Mucosa of descending colon (tissue), 3 donors: ENCODE data around the gene SPDYE3. TPM values are rescaled to one million over a fixed set of nuclear protein-coding genes. Genes with fewer than 3 reads are reported as not detected.
"Not testable (repeated sequence)": the region's sequence is repeated elsewhere in the genome, so short reads cannot be mapped to it uniquely, and the experiment has no call there.

Experiments used
- ATAC-seq: fragments of 200-7000 bp; cut with Tn5 transposase; one replicate; pipeline ENCODE4 v1.9.1; 2020; ENCODE audit warnings: mild to moderate bottlenecking, moderate library complexity
- DNase-seq, 3 donors: peaks; one replicate each; pipeline ENCODE4 v3.0.0-alpha.2; 2020
- H3K36me3 ChIP-seq: fragments of 200-600 bp; one replicate; pipeline ENCODE4 v1.8.0; 2021; ENCODE audit warnings: low read depth, mild to moderate bottlenecking
- H3K4me1 ChIP-seq: fragments of 200-600 bp; one replicate; pipeline ENCODE4 v1.8.0; 2021; ENCODE audit warnings: low read depth, mild to moderate bottlenecking
- H3K4me3 ChIP-seq: fragments of 200-600 bp; one replicate; pipeline ENCODE4 v1.8.0; 2021; ENCODE audit warnings: mild to moderate bottlenecking
- H3K9me3 ChIP-seq: fragments of 200-600 bp; one replicate; pipeline ENCODE4 v1.8.0; 2021; ENCODE audit warnings: mild to moderate bottlenecking
- intact Hi-C, 2 donors: fragments of 100-400 bp; cut with DNase I in 1 of 2; cut with micrococcal nuclease in 1 of 2; formaldehyde crosslinking; loops; one replicate each; pipeline versions ENCODE4 v1.11.0 to v1.11.1; 2022; cut with DNase I, micrococcal nuclease
- long read RNA-seq, 2 donors: library from polyadenylated mRNA; unstranded; transcript quantifications; one replicate each; pipeline ENCODE4 v2.0.0, GENCODE V29; 2019 to 2021
- total RNA-seq, 3 donors: library from RNA; stranded (reverse); fragmentation: NEBNext Ultra II Directional in 2 of 3; extraction: Animal tissue kit (Norgen Biotek cat#: 25700) in 2 of 3; gene quantifications; one replicate each; pipeline versions ENCODE4 v1.2.1 to v1.2.4, GENCODE V29; 2021 to 2023
- TF ChIP-seq, protein P1 (sequence below): fragments of 200-600 bp; IDR thresholded peaks from one replicate; pipeline ENCODE4 v1.8.0; 2022; ENCODE audit warnings: antibody characterized with exemption, mild to moderate bottlenecking
- donor health status: DM: no; HTN: no; CAD: no; lungs with moderate emphysema.
- donor health status: DM: no; HTN: no; CAD: no.
- donor health status: DM: no; HTN: yes; CAD: no.

The SPDYE3 gene, protein sequence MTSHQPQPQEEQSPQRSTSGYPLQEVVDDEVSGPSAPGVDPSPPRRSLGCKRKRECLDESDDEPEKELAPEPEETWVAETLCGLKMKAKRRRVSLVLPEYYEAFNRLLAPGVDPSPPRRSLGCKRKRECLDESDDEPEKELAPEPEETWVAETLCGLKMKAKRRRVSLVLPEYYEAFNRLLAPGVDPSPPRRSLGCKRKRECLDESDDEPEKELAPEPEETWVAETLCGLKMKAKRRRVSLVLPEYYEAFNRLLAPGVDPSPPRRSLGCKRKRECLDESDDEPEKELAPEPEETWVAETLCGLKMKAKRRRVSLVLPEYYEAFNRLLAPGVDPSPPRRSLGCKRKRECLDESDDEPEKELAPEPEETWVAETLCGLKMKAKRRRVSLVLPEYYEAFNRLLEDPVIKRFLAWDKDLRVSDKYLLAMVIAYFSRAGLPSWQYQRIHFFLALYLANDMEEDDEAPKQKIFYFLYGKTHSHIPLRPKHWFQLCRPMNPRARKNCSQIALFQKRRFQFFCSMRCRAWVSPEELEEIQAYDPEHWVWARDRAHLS
- total RNA-seq = not detected
- long read RNA-seq, donor 1, partial matches to known transcripts = 0 of 2 reads
- long read RNA-seq, donor 1, other reads (novel, unspliced or antisense) = 2 of 2 reads
- long read RNA-seq, donor 2 = 0 reads

DNA sequence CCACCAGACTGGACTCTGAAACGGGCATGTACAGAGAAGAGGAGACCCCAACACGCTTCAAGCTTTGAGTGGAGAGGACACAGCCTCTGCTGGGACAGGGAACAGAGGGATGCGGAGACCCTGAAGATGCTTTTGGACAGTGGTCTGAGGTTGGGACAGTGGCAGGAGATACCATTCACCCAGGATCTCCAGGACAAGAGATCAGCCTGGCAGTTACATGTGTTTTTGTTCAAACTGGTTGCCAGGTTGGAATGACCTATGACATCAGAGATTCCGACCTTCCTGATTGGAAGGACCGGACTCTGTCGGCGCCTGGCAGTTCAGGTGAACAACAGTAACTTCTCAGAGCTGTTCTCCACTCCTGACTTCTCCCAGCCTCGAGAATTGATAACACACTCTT lies at the start of gene SPDYE3:
Gene SPDYE3, plus strand, starts transcription at position 301 of the 400 bp plus-strand sequence. CDS start 184 bp downstream, outside the sequence.
- H3K4me1 ChIP-seq, DNase-seq, H3K9me3 ChIP-seq, ATAC-seq, H3K4me3 ChIP-seq, intact Hi-C loops, H3K36me3 ChIP-seq: not testable (repeated sequence)

- H3K9me3 ChIP-seq, intact Hi-C loops, ATAC-seq, DNase-seq, H3K36me3 ChIP-seq, H3K4me3 ChIP-seq, H3K4me1 ChIP-seq: not testable (repeated sequence)
Measured at GRCh38 chr7:100259984-100260383, 47.5 kb upstream of the SPDYE3 start.

DNA sequence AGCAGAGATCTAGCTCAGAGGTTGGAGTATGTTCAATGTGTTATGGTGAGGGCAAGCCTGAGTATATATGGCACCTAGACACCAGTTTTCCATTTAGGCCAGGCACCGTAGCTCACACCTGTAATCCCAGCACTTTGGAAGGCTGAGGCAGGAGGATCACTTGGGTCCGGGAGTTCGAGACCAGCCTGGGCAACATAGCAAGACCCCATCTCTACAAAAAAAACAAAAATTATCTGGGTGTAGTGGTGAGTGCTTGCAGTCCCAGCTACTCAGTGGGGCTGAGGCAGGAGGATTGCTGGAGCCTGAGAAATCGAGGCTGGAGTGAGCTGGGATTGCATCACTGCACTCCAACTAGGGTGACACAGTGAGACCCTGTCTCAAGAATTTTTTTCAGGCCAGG lies 44.6 kb upstream of the SPDYE3 start:
- H3K4me3 ChIP-seq, DNase-seq, H3K36me3 ChIP-seq, H3K4me1 ChIP-seq, H3K9me3 ChIP-seq, ATAC-seq, intact Hi-C loops: not testable (repeated sequence)

DNA sequence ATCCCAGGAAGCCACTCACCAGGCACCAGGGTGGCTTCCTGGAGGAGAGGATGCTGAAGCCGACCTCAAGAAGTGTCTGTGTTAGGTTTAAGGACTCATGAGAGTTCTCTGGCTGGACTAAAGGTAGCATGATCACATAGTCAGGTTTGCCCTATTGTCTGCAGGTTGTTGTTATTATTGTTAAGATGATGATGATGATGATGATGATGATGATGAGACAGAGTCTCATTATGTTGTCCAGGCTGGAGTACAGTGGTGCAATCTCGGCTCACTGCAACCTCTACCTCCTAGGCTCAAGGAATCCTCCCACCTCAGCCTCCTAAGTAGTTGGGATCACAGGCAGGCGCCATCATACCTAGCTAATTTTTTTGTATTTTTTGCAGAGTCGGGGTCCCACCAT lies 43.3 kb upstream of the SPDYE3 start:
- DNase-seq, H3K36me3 ChIP-seq, intact Hi-C loops, H3K4me3 ChIP-seq, ATAC-seq, H3K9me3 ChIP-seq, H3K4me1 ChIP-seq: not testable (repeated sequence)

GRCh38 chr7:100264669-100265165 lies 42.8 kb upstream of the SPDYE3 start:
- DNase-seq, H3K9me3 ChIP-seq, intact Hi-C loops, H3K4me3 ChIP-seq, H3K4me1 ChIP-seq, H3K36me3 ChIP-seq: not testable (repeated sequence)
- ATAC-seq = peak; percentile 74

DNA sequence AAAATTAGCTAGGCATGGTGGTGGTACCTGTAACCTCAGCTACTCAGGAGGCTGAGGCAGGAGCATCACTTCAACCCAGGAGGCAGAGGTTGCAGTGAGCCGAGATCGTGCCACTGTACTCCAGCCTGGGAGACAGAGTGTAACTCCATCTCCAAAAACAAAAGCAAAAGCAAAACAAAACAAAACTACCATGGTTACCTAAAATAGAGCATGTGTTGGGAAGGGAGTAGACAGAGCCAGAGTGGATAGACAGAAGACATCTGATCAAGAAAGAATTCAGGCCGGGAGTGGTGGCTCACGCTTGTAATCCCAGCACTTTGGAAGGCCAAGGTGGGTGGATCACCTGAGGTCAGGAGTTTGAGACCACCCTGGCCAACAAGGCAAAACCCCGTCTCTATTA lies 41.7 kb upstream of the SPDYE3 start:
- H3K4me3 ChIP-seq, ATAC-seq, H3K4me1 ChIP-seq, H3K36me3 ChIP-seq, intact Hi-C loops, DNase-seq, H3K9me3 ChIP-seq: not testable (repeated sequence)

DNA sequence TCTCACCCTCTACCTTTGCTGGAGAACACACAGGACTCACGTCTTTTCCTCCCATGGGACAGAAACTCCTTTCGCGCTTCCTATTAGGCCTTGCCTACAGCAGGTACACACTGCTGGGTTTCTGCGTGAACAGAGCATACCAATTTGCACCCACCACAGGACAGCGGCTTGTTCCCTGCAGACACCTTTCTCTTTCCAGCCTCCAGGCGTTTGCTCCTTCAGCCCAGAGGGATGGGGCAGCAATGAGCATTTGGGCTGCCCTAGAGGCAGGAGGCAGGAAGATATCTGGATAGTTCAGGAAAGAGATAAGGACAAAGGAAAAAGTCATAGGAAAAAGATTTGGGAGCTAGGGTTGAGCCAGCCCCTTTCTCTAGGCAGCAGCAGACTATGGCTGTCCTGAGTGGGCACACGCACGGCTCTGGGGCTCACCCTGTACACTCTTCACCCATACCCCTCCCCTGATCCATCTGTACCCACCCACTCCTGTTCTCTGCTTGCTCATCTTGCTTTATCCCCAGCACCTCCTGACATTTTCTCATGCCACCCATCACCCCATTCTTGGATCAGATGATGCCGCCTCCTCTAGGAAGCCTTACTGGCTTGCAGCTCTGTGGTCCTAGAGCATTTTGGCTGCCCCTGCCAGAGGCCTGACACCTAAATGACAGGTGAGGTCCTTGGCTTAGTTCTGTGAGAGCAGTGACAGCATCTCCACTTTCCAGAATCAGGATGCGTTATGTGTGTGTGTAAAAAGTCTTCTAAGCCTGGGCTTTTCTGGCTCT lies 40.7 kb upstream of the SPDYE3 start:
- no peaks in the 10 kb centered on the region for H3K36me3 ChIP-seq
- no peaks in the 10 kb centered on the region for H3K9me3 ChIP-seq
- H3K4me3 ChIP-seq = no peak overlapping the region
- DNase-seq (no peak), ATAC-seq (no peak)
- intact Hi-C loops = no loop called here
- TF ChIP-seq, protein P1, sequence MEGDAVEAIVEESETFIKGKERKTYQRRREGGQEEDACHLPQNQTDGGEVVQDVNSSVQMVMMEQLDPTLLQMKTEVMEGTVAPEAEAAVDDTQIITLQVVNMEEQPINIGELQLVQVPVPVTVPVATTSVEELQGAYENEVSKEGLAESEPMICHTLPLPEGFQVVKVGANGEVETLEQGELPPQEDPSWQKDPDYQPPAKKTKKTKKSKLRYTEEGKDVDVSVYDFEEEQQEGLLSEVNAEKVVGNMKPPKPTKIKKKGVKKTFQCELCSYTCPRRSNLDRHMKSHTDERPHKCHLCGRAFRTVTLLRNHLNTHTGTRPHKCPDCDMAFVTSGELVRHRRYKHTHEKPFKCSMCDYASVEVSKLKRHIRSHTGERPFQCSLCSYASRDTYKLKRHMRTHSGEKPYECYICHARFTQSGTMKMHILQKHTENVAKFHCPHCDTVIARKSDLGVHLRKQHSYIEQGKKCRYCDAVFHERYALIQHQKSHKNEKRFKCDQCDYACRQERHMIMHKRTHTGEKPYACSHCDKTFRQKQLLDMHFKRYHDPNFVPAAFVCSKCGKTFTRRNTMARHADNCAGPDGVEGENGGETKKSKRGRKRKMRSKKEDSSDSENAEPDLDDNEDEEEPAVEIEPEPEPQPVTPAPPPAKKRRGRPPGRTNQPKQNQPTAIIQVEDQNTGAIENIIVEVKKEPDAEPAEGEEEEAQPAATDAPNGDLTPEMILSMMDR = no peak
- no peaks in the 10 kb centered on the region for H3K4me1 ChIP-seq

DNA sequence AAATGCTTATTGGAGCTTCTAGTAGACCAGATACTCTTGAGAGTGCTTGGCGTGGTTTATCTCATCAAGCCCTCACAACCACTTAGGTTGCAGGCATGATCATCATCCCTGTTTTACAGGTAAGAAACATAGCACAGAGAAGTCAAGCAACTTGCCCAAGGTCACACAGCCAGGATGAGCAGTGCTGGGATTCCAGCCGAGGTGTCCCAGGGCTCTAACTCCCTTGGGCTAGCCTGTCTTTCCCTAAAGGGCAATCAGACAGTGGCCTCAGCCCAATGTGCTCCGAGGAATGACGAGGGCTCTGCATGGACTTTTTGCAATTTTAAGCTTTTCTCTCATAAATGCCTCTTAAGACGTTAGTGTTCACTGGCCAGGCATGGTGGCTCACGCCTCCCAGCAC lies 39.9 kb upstream of the SPDYE3 start:
- intact Hi-C loops = no loop called here
- no peak overlapping the region for H3K4me3 ChIP-seq
- ATAC-seq (no peak), DNase-seq (no peak)
- H3K4me1 ChIP-seq = no peaks in the 10 kb centered on the region
- no peaks in the 10 kb centered on the region for H3K36me3 ChIP-seq
- TF ChIP-seq, protein P1 = no peak
- H3K9me3 ChIP-seq = no peaks in the 10 kb centered on the region

GRCh38 chr7:100268882-100269281 lies 38.6 kb upstream of the SPDYE3 start:
- DNase-seq, H3K9me3 ChIP-seq, intact Hi-C loops, H3K4me3 ChIP-seq, H3K4me1 ChIP-seq, ATAC-seq, H3K36me3 ChIP-seq: not testable (repeated sequence)

DNA sequence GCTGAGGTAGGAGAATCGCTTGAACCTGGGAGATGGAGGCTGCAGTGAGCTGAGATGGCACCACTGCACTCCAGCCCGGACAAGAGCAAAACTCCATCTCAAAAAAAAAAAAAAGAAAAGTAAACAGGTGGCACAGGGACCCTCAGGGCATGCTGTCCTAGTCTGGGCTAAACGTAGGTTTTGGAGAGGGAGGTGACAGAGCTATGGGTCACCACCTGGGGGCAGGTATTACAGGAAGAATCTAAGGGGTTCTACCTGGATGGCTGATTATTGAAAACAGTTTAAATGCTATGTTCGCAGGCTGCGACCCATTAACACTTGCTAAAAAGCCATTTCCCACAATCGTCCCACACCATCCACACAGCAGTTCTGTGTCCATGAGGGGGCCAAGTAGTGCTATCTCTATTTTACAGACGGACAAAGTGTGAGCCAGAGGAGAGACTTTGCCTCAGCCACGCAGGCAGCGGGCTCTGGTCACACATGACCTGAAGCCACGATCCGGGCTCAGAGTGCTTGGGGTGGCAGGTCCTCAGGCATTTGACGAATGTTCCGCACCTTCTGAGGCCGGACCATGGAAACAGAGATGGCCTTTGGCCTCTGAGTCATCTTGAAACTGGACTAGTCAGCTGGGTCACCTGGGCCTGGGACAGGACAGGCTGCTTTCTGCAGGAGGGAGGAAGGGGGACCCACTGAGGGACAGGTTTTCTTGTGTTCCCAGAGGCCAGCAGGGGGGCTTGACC lies 38.0 kb upstream of the SPDYE3 start:
- H3K36me3 ChIP-seq, H3K9me3 ChIP-seq, H3K4me3 ChIP-seq, intact Hi-C loops, H3K4me1 ChIP-seq: not testable (repeated sequence)
- peak; percentile 60 for ATAC-seq
- DNase-seq = peak in 1 of 3 donors; percentile 12
